ENCODE data around the gene ASPN. TPM values are rescaled to one million over a fixed set of nuclear protein-coding genes. Genes with fewer than 3 reads are reported as not detected.

ASPN gene
- total and polyA plus RNA-seq, 2 experiments from 2014 or later: 5.3 to 6.3 TPM

DNA sequence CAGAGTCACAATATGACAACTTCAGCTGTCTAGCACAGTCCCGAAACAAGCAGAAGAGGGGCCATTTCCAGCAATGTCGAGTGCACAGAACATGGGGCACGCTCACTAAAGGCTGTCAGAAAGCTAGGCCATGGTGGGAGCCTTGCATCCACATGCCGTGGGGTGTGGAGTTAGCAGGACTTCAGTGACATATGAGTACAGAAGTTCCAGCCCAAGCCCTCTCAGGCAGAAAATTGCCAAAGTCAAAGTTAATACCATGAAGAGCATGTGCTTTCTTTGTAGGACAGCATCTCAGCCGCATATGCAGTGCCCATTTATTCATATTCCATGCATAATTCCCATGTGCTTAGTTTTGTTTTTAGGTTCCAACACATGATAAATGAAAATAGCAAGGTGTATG, 26.7 kb upstream of the ASPN start:
- H3K4me2 ChIP-seq (ENCODE audit: unreplicated experiment): no peak overlapping the region
- no peaks in the 10 kb centered on the region for H4K20me1 ChIP-seq (ENCODE audit: insufficient read depth)
- H3K9ac ChIP-seq: no peak overlapping the region
- TF ChIP-seq EZH2 (IDR thresholded peaks at IDR 0.05; ENCODE audit: insufficient read depth, poor library complexity, severe bottlenecking) (no peak), EZH2phosphoT487 (IDR thresholded peaks at IDR 0.05; ENCODE audit: insufficient read depth, low read depth) (no peak)
- peaks cover 31% of the 10 kb centered on the region for H3F3A ChIP-seq (ENCODE audit: insufficient read depth)
- no peak for DNase-seq
- H3K27me3 ChIP-seq (replicated peaks; ENCODE audit: insufficient read depth): no peaks in the 10 kb centered on the region
- in situ Hi-C loops (cut with MboI): no loop called here
- H3K4me3 ChIP-seq: no peak overlapping the region
- H3K27ac ChIP-seq: no peak overlapping the region
- H3K79me2 ChIP-seq (ENCODE audit: insufficient read depth): no peaks in the 10 kb centered on the region
- H3K9me3 ChIP-seq (ENCODE audit: low read depth): no peaks in the 10 kb centered on the region
- 72 to 74% methylated on average over 5 of the region's 5 CpGs for WGBS, 2 experiments (ENCODE audit: low coverage in 1 of 2, low lambda C conversion rate in 2 of 2, missing lambda C conversion rate in 2 of 2)
- no peaks in the 10 kb centered on the region for H3K36me3 ChIP-seq (ENCODE audit: low read depth)
- H2AFZ ChIP-seq: no peak overlapping the region
- peaks cover 42% of the 10 kb centered on the region for H3K4me1 ChIP-seq (ENCODE audit: insufficient read depth)
- no peaks in the 10 kb centered on the region for H3K9me2 ChIP-seq (ENCODE audit: insufficient read depth)

DNA sequence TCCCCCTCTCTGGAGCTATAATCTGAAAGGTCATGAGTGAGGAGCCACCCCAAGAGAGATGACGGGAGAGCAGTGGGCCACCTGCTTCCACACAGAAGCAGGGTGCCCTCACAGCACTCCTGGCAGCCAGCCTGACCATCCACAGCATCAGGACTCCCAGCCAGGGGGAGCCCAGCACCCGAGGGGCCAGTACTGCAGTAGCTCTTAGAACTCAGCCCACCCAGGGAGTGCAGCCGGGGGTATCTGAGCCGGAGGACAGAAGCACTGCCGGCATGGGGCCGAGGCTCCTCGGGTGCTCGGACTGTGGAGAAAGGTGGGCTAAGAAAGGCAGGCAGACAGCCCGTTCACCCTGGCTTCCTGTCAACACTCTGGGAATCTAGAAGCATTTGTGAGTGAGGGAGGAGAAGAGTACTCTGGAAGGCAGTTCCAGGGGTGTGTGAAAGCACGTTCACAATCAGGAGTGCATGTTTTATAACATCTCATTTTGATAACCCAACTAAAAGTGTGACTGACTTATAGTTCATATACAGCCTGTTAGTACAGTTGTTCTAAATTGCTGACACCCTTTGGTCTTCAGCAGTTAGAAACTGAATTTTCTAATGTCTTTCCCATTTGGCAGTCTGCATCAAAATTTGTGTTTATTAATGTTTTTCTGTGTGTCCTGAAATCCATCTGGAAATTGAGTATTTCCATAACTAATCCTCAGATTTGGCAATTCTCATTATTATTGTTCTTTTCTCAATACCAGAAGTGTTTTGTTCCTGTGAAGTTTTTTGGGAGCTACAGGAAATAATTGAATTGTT, 25.9 kb upstream of the ASPN start:
- in situ Hi-C loops (cut with MboI): no loop called here
- Histone ChIP-seq H3K27ac (0 out of 2 replicates have a peak overlapping the region, but pooled peaks have one; percentile 98), H3K79me2 (ENCODE audit: insufficient read depth) (no peaks in the 10 kb centered on the region), H3K4me1 (ENCODE audit: insufficient read depth) (peaks cover 45% of the 10 kb centered on the region), H3F3A (ENCODE audit: insufficient read depth) (peaks cover 31% of the 10 kb centered on the region), H2AFZ (peak overlapping the region; percentile 69), H3K27me3 (replicated peaks; ENCODE audit: insufficient read depth) (no peaks in the 10 kb centered on the region), H3K4me2 (ENCODE audit: unreplicated experiment) (no peak overlapping the region), H3K9me3 (ENCODE audit: low read depth) (no peaks in the 10 kb centered on the region), H3K36me3 (ENCODE audit: low read depth) (no peaks in the 10 kb centered on the region), H3K9ac (no peak overlapping the region), H4K20me1 (ENCODE audit: insufficient read depth) (no peaks in the 10 kb centered on the region), H3K9me2 (ENCODE audit: insufficient read depth) (no peaks in the 10 kb centered on the region), H3K4me3 (no peak overlapping the region)
- no peak for DNase-seq
- WGBS, 2 experiments (ENCODE audit: low coverage in 1 of 2, low lambda C conversion rate in 2 of 2, missing lambda C conversion rate in 2 of 2): 47 to 48% methylated on average over 10 of the region's 10 CpGs
- TF ChIP-seq EZH2phosphoT487 (IDR thresholded peaks at IDR 0.05; ENCODE audit: insufficient read depth, low read depth) (no peak), EZH2 (IDR thresholded peaks at IDR 0.05; ENCODE audit: insufficient read depth, poor library complexity, severe bottlenecking) (no peak)

DNA sequence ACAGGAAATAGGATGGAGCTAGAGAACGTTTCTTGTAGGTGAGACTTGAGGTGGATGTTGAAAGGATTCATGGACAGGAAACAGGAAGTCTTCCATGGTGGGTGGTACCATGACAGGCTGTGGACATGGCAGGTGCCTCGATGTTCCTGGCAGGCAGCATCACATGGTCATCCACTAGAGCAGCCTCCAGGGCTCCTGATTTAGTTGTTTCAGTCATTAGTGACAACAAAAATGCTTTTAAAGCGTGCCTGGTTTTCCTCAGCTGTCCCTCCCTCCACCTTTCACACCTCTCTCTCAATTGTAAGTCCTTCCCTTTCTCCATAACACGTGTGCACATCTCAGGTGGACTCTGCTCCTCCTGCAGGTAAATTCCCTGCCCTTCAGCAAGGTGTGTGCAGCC, 25.2 kb upstream of the ASPN start:
- no peak for DNase-seq
- WGBS, 2 experiments (ENCODE audit: low coverage in 1 of 2, low lambda C conversion rate in 2 of 2, missing lambda C conversion rate in 2 of 2): 65% methylated on average over 4 of the region's 4 CpGs
- Histone ChIP-seq H3K79me2 (ENCODE audit: insufficient read depth) (no peaks in the 10 kb centered on the region), H3K4me2 (ENCODE audit: unreplicated experiment) (no peak overlapping the region), H3K4me1 (ENCODE audit: insufficient read depth) (peaks cover 43% of the 10 kb centered on the region), H3K4me3 (no peak overlapping the region), H4K20me1 (ENCODE audit: insufficient read depth) (no peaks in the 10 kb centered on the region), H3K9me3 (ENCODE audit: low read depth) (no peaks in the 10 kb centered on the region), H3K9ac (peak overlapping the region; percentile 81), H3K27ac (peak overlapping the region; percentile 98), H3K9me2 (ENCODE audit: insufficient read depth) (no peaks in the 10 kb centered on the region), H3F3A (ENCODE audit: insufficient read depth) (peaks cover 31% of the 10 kb centered on the region), H2AFZ (peak overlapping the region; percentile 69), H3K36me3 (ENCODE audit: low read depth) (no peaks in the 10 kb centered on the region), H3K27me3 (replicated peaks; ENCODE audit: insufficient read depth) (no peaks in the 10 kb centered on the region)
- TF ChIP-seq EZH2phosphoT487 (IDR thresholded peaks at IDR 0.05; ENCODE audit: insufficient read depth, low read depth) (no peak), EZH2 (IDR thresholded peaks at IDR 0.05; ENCODE audit: insufficient read depth, poor library complexity, severe bottlenecking) (no peak)
- in situ Hi-C loops (cut with MboI): no loop called here

DNA sequence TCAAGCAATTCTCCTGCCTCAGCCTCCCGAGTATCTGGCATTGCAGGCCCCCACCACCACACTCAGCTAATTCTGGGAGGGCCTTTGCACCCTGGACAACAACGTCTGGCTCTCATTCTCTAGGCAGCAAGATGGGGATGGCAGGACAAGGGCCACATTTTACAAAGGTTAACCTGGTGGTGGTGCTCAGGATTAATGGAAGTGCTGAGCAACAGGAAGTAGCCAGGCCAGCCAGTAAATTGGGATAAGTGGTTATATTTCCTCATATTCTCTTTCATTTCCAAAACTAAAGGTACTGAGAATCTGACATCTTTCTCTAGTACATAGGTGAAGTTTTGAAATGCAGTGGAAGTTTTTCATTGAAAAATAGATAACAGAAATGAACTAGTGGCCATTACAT, 24.7 kb upstream of the ASPN start:
- no peaks in the 10 kb centered on the region for H3K36me3 ChIP-seq (ENCODE audit: low read depth)
- no peak for TF ChIP-seq EZH2phosphoT487 (IDR thresholded peaks at IDR 0.05; ENCODE audit: insufficient read depth, low read depth)
- TF ChIP-seq EZH2 (IDR thresholded peaks at IDR 0.05; ENCODE audit: insufficient read depth, poor library complexity, severe bottlenecking): no peak
- 63 to 70% methylated on average over 2 of the region's 2 CpGs for WGBS, 2 experiments (ENCODE audit: low coverage in 1 of 2, low lambda C conversion rate in 2 of 2, missing lambda C conversion rate in 2 of 2)
- H4K20me1 ChIP-seq (ENCODE audit: insufficient read depth): no peaks in the 10 kb centered on the region
- peaks cover 45% of the 10 kb centered on the region for H3K4me1 ChIP-seq (ENCODE audit: insufficient read depth)
- H3K79me2 ChIP-seq (ENCODE audit: insufficient read depth): no peaks in the 10 kb centered on the region
- in situ Hi-C loops (cut with MboI): no loop called here
- no peaks in the 10 kb centered on the region for H3K9me2 ChIP-seq (ENCODE audit: insufficient read depth)
- H3K27ac ChIP-seq: peak overlapping the region; percentile 98
- peaks cover 35% of the 10 kb centered on the region for H3F3A ChIP-seq (ENCODE audit: insufficient read depth)
- H3K9ac ChIP-seq: peak overlapping the region; percentile 81
- peak; percentile 35 for DNase-seq
- H2AFZ ChIP-seq: peak overlapping the region; percentile 69
- H3K4me2 ChIP-seq (ENCODE audit: unreplicated experiment): peak overlapping the region; percentile 77
- no peaks in the 10 kb centered on the region for H3K9me3 ChIP-seq (ENCODE audit: low read depth)
- no peak overlapping the region for H3K4me3 ChIP-seq
- no peaks in the 10 kb centered on the region for H3K27me3 ChIP-seq (replicated peaks; ENCODE audit: insufficient read depth)

Measured in GM23248 (cell line).